Measurements from ENCODE around the gene HELZ2. TPM values are rescaled to one million over a fixed set of nuclear protein-coding genes. Genes with fewer than 3 reads are reported as not detected.

The HELZ2 gene, protein sequence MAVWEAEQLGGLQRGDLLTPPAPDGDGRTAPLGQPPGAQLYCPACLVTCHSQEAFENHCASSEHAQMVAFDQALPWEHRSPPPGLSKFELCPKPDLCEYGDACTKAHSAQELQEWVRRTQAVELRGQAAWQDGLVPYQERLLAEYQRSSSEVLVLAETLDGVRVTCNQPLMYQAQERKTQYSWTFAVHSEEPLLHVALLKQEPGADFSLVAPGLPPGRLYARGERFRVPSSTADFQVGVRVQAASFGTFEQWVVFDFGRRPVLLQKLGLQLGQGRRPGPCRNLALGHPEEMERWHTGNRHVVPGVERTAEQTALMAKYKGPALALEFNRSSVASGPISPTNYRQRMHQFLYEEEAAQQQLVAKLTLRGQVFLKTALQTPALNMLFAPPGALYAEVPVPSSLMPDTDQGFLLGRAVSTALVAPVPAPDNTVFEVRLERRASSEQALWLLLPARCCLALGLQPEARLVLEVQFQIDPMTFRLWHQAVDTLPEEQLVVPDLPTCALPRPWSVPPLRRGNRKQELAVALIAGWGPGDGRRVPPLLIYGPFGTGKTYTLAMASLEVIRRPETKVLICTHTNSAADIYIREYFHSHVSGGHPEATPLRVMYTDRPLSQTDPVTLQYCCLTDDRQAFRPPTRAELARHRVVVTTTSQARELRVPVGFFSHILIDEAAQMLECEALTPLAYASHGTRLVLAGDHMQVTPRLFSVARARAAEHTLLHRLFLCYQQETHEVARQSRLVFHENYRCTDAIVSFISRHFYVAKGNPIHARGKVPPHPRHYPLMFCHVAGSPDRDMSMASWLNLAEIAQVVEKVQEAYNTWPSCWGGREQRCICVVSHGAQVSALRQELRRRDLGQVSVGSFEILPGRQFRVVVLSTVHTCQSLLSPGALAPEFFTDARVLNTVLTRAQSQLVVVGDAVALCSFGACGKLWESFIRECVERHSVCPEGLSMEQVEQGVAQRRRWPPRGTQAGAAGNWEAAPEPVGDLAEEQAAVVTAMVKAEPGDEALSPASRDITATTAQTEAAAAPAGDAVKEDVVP (N-terminal part only)
- total RNA-seq: 10 to 100 TPM; 23.2 to 41.6 TPM
- polyA plus RNA-seq: 1 to 10 TPM; 2.3 to 4.8 TPM
- long read RNA-seq, donor 1, transcript HELZ2-201 (4 exons, 1,827 nt): major isoform, 10 of 20 reads
- long read RNA-seq, donor 1, partial matches to known transcripts: 7 of 20 reads
- long read RNA-seq, donor 1, other reads (novel, unspliced or antisense): 1 of 20 reads
- long read RNA-seq, donor 2, partial matches to known transcripts: 2 of 6 reads
- long read RNA-seq, donor 2, other reads (novel, unspliced or antisense): 3 of 6 reads

DNA sequence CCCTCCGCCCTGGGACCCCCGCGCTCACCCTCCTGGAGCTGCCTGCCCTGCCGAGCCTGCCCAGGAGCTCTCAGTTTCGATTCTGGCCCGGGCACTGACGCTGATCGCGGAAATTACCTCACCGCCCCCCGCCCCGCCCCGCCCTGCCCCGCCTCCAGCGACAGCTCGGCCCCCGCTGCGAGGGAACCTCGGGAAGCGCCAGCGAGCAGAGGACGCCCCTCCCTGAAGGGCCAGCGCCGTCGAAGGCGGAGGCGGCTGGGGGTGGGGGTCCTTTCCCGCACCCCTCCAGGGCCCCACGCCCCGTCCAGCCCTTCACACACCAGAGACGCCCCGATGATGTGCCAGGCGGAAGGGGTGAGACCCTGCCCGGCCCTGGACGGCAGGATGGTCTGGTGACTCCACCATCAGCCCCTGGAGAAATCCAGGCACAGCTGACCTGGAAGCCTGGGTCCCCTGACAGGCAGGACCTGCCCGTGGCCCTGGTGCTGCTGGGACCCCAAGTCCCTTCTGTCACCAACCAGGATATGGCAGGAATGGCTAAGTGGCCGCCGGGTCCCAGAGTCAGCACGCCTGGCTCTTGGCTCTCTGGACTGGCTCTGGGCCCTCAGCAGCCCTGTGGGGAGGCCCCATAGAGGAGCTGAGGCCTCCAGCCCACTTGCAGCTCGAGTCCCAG, at the start of gene HELZ2:
Gene HELZ2, minus strand, starts transcription at position 84 of the 673 bp plus-strand sequence. CDS start 1,854 bp downstream, outside the sequence.
- H3K4me1 ChIP-seq (ENCODE audit: control insufficient read depth in 1 of 2, insufficient read depth in 2 of 2, low read length in 2 of 2): no peaks in the 10 kb centered on the region
- peak; percentile 86 to 92 for DNase-seq
- no peaks in the 10 kb centered on the region for H3K36me3 ChIP-seq (ENCODE audit: control insufficient read depth in 1 of 2, insufficient read depth in 2 of 2, low read length in 1 of 2)
- peak within 1 kb of the TSS; percentile 58 to 66 for H3K4me3 ChIP-seq (ENCODE audit: low read length in 2 of 2)
- H3K27ac ChIP-seq (ENCODE audit: low read depth in 1 of 2, low read length in 2 of 2): no peak within 1 kb of the TSS
- ATAC-seq (ENCODE audit: low FRiP score): peak; percentile 82
- no peaks in the 10 kb centered on the region for H3K9me3 ChIP-seq (ENCODE audit: control insufficient read depth, low read length)
- intact Hi-C loops (cut with DNase I): no loop called here
- 6 to 7% methylated on average over 31 to 40 of the region's 40 CpGs for WGBS, 2 donors
- H3K27me3 ChIP-seq (ENCODE audit: control insufficient read depth in 1 of 2, insufficient read depth in 2 of 2, low read length in 1 of 2): no peaks in the 10 kb centered on the region

DNA sequence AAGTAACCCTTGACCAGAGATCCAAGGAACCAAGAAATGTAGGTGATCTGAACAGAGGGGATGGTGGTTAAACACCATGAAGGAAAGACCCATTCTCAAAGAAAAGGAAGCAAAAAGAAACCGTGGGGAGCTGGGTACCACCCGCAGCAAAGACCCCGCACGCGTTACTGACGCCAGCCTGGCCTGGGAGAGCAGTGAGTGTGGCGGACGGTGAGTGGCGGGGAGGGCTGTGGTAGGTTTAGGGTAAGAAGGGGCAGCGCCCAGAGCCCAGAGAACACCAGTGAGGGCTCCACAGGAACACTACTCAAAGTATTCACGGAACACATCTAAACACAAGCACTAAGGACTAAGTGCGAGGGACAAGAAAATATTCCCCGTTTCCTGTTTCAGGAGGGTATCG, 48.7 kb upstream of the HELZ2 start:
- no peaks in the 10 kb centered on the region for H3K27me3 ChIP-seq (ENCODE audit: control insufficient read depth in 1 of 2, insufficient read depth in 2 of 2, low read length in 1 of 2)
- no peaks in the 10 kb centered on the region for H3K9me3 ChIP-seq (ENCODE audit: control insufficient read depth, low read length)
- DNase-seq (peak in 1 of 2 donors; percentile 71), ATAC-seq (ENCODE audit: low FRiP score) (no peak)
- H3K4me3 ChIP-seq (ENCODE audit: low read length in 2 of 2): no peak overlapping the region
- 96 to 97% methylated on average over 14 of the region's 14 CpGs for WGBS, 2 donors
- intact Hi-C loops (cut with DNase I): loop anchor here in 1 of 2 donors (10.0 kb wide), 1 partner anchor 272 kb away; the partner anchor contains the start of gene DNAJC5
- no peaks in the 10 kb centered on the region for H3K36me3 ChIP-seq (ENCODE audit: control insufficient read depth in 1 of 2, insufficient read depth in 2 of 2, low read length in 1 of 2)
- H3K4me1 ChIP-seq (ENCODE audit: control insufficient read depth in 1 of 2, insufficient read depth in 2 of 2, low read length in 2 of 2): no peaks in the 10 kb centered on the region
- no peak overlapping the region for H3K27ac ChIP-seq (ENCODE audit: low read depth in 1 of 2, low read length in 2 of 2)

DNA sequence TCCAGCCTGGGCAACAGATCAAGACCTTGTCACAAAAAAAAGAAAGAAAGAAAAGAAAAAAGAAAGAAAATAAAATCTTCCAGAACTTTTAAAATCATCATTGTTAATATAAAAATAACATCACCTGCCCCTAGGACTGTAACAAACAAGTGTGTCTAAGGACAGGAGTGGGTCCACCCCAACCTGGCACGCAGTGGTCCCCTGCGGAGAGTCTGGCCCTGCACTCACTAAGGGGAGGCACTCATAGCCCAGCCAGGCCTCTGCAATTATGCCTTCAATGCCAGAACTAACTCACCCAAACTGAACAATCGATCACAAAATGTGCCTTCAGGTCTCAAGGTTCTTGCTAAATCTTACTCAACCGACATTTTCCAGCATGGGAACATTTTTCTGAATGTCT, 48.1 kb upstream of the HELZ2 start:
- intact Hi-C loops (cut with DNase I): loop anchor here in 1 of 2 donors (10.0 kb wide), 1 partner anchor 273 kb away; the partner anchor contains the start of gene DNAJC5
- 90% methylated on average over 4 of the region's 4 CpGs for WGBS, 2 donors
- ATAC-seq (ENCODE audit: low FRiP score): no peak

DNA sequence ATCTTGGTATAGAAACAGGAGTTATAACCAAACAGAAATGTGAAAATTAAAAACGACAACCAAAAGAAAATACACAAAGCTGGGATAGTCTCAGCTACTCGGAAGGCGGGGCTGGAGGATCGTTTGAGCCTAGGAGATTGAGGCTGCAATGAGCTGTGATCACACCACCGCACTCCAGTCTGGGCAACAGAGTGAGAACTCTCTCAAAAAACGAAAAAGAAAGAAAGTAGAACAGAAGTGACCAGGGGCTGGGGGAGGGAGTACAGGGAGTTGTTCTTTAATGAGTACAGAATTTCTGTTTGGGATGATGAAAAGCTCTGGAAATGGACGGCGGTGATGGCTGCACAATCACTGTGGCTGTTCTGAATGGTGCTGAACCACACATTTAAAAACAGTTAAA, 47.0 kb upstream of the HELZ2 start:
- H3K9me3 ChIP-seq (ENCODE audit: control insufficient read depth, low read length): no peaks in the 10 kb centered on the region
- ATAC-seq (ENCODE audit: low FRiP score): no peak
- no peak for DNase-seq
- no peak overlapping the region for H3K4me3 ChIP-seq (ENCODE audit: low read length in 2 of 2)
- H3K4me1 ChIP-seq (ENCODE audit: control insufficient read depth in 1 of 2, insufficient read depth in 2 of 2, low read length in 2 of 2): no peaks in the 10 kb centered on the region
- no peaks in the 10 kb centered on the region for H3K27me3 ChIP-seq (ENCODE audit: control insufficient read depth in 1 of 2, insufficient read depth in 2 of 2, low read length in 1 of 2)
- 84 to 85% methylated on average over 8 of the region's 8 CpGs for WGBS, 2 donors
- H3K27ac ChIP-seq (ENCODE audit: low read depth in 1 of 2, low read length in 2 of 2): no peak overlapping the region
- intact Hi-C loops (cut with DNase I): loop anchor here in 1 of 2 donors (10.0 kb wide), 1 partner anchor 274 kb away; the partner anchor contains the start of gene DNAJC5
- H3K36me3 ChIP-seq (ENCODE audit: control insufficient read depth in 1 of 2, insufficient read depth in 2 of 2, low read length in 1 of 2): no peaks in the 10 kb centered on the region

More for the DNA sequence above, 48.1 kb upstream of the HELZ2 start:
- DNase-seq: no peak
- H3K27ac ChIP-seq (ENCODE audit: low read depth in 1 of 2, low read length in 2 of 2): no peak overlapping the region
- H3K27me3 ChIP-seq (ENCODE audit: control insufficient read depth in 1 of 2, insufficient read depth in 2 of 2, low read length in 1 of 2): no peaks in the 10 kb centered on the region
- no peaks in the 10 kb centered on the region for H3K4me1 ChIP-seq (ENCODE audit: control insufficient read depth in 1 of 2, insufficient read depth in 2 of 2, low read length in 2 of 2)
- H3K4me3 ChIP-seq (ENCODE audit: low read length in 2 of 2): no peak overlapping the region
- no peaks in the 10 kb centered on the region for H3K9me3 ChIP-seq (ENCODE audit: control insufficient read depth, low read length)
- no peaks in the 10 kb centered on the region for H3K36me3 ChIP-seq (ENCODE audit: control insufficient read depth in 1 of 2, insufficient read depth in 2 of 2, low read length in 1 of 2)

DNA sequence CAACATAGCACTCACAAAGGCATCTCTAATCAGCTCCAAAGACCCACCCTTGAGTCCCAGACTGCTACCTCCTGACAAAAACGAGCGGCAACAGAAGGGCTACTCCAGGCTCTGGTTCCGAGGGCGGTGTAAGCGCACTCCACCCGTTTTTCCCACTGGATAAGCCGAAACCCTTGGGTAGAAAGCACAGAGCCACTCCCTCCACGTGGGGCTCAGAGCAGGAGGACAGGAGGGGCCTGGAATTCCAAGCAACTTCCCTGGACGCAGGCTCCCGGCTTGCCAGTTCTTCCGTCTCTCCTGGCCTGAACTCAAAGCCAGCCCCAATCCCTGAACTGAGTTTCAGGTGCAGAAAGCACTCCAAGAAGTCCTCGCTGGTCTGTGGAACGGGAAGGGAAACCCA, 45.5 kb upstream of the HELZ2 start:
- Histone ChIP-seq H3K4me3 (ENCODE audit: low read length in 2 of 2) (no peak overlapping the region), H3K36me3 (ENCODE audit: control insufficient read depth in 1 of 2, insufficient read depth in 2 of 2, low read length in 1 of 2) (no peaks in the 10 kb centered on the region), H3K27me3 (ENCODE audit: control insufficient read depth in 1 of 2, insufficient read depth in 2 of 2, low read length in 1 of 2) (no peaks in the 10 kb centered on the region), H3K9me3 (ENCODE audit: control insufficient read depth, low read length) (no peaks in the 10 kb centered on the region), H3K27ac (ENCODE audit: low read depth in 1 of 2, low read length in 2 of 2) (no peak overlapping the region), H3K4me1 (ENCODE audit: control insufficient read depth in 1 of 2, insufficient read depth in 2 of 2, low read length in 2 of 2) (no peaks in the 10 kb centered on the region)
- intact Hi-C loops (cut with DNase I): no loop called here
- whole genome bisulfite sequencing, 2 donors: 84% methylated on average over 13 of the region's 13 CpGs
- DNase-seq (no peak), ATAC-seq (ENCODE audit: low FRiP score) (no peak)

DNA sequence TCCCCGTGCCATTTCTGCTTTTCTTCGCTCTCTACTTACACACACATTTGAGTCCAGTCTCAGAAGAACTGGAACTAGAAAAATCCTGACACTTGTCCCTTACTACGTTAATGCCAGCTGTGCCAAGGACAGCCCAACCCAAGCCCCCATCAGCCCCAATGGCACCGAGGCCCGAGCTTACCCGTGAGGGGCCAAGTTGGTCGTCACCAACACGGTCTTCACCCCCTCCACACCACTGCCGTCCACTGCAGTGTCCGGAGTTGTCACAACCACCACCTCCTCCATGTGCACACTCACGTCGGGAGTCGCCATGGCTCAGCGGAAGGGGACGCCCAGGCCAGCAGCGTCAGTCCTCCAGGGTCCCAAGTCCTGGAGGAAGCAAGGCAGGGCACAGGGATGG, 45.0 kb upstream of the HELZ2 start:
- DNase-seq: no peak
- Histone ChIP-seq H3K9me3 (ENCODE audit: control insufficient read depth, low read length) (no peaks in the 10 kb centered on the region), H3K27me3 (ENCODE audit: control insufficient read depth in 1 of 2, insufficient read depth in 2 of 2, low read length in 1 of 2) (no peaks in the 10 kb centered on the region), H3K4me3 (ENCODE audit: low read length in 2 of 2) (no peak overlapping the region), H3K36me3 (ENCODE audit: control insufficient read depth in 1 of 2, insufficient read depth in 2 of 2, low read length in 1 of 2) (no peaks in the 10 kb centered on the region), H3K4me1 (ENCODE audit: control insufficient read depth in 1 of 2, insufficient read depth in 2 of 2, low read length in 2 of 2) (no peaks in the 10 kb centered on the region), H3K27ac (ENCODE audit: low read depth in 1 of 2, low read length in 2 of 2) (no peak overlapping the region)
- intact Hi-C loops (cut with DNase I): no loop called here
- ATAC-seq (ENCODE audit: low FRiP score): peak; percentile 12
- WGBS, 2 donors: 92 to 95% methylated on average over 16 of the region's 16 CpGs

DNA sequence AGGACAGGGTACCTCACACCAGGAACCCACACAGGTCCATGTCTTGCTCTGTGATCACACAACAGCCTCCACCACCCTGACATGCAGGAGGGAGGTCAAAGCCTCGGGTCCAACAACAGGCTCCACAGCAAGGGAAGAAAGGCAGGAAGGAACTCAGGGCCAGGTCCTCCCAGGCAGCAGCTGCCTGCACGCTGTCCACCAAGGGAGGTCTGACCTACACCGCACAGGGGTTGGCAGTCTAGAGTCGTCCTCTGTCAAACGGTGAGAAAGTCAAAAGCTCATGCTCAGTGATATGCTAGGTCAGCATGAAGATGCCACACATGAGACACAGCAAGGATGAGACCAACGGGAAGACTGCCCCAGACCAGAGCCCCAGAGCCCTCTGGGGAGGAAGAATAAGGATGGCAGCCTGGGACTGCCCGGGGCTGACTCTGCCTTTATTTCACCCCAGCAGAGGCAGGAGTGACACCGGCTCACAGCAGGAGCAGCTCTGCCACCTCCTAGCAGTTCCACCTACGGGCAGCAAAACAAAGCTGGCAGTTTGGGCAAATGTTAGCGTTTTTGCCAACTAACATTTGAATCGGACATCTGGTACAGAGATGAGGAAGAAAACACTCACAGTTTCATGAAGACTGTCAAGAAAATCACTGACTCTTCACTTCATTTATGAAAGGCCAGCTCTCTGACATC, 44.4 kb upstream of the HELZ2 start:
- 83 to 85% methylated on average over 11 of the region's 11 CpGs for WGBS, 2 donors
- Histone ChIP-seq H3K27ac (ENCODE audit: low read depth in 1 of 2, low read length in 2 of 2) (no peak overlapping the region), H3K9me3 (ENCODE audit: control insufficient read depth, low read length) (no peaks in the 10 kb centered on the region), H3K4me1 (ENCODE audit: control insufficient read depth in 1 of 2, insufficient read depth in 2 of 2, low read length in 2 of 2) (no peaks in the 10 kb centered on the region), H3K36me3 (ENCODE audit: control insufficient read depth in 1 of 2, insufficient read depth in 2 of 2, low read length in 1 of 2) (no peaks in the 10 kb centered on the region), H3K4me3 (ENCODE audit: low read length in 2 of 2) (no peak overlapping the region), H3K27me3 (ENCODE audit: control insufficient read depth in 1 of 2, insufficient read depth in 2 of 2, low read length in 1 of 2) (no peaks in the 10 kb centered on the region)
- intact Hi-C loops (cut with DNase I): no loop called here
- DNase-seq: no peak
- no peak for ATAC-seq (ENCODE audit: low FRiP score)

All from aorta (tissue), 5 donors.